Neutrophil (primary cell): ENCODE measurements around the gene GAGE12J.
"Not testable (repeated sequence)": the region's sequence is repeated elsewhere in the genome, so short reads cannot be mapped to it uniquely, and the experiment has no call there.

Source experiments
- H3K27ac ChIP-seq: fragments of 200-600 bp; sonication (generic); 2 replicates; pipeline ENCODE4 v1.5.1; 2016; ENCODE audit warnings: mild to moderate bottlenecking, moderate library complexity
- H3K27me3 ChIP-seq: fragments of 200-600 bp; sonication (generic); 2 replicates; pipeline ENCODE4 v1.6.0; 2016; ENCODE audit warnings: mild to moderate bottlenecking
- H3K36me3 ChIP-seq: fragments of 200-600 bp; sonication (generic); 2 replicates; pipeline ENCODE4 v1.5.1; 2017
- H3K4me1 ChIP-seq, 2 experiments: fragments of 200-600 bp in 1 of 2; sonication (generic) in 1 of 2; 1 replicate in 1 of 2; 2 replicates in 1 of 2; pipeline versions ENCODE4 v1.5.1 to v1.6.1; 2013 to 2016; ENCODE audit warnings: low read depth in 1 of 2, low read length in 1 of 2, mild to moderate bottlenecking in 1 of 2, moderate library complexity in 1 of 2; ENCODE audit not compliant: control insufficient read depth in 1 of 2, insufficient read depth in 1 of 2
- H3K4me3 ChIP-seq, 2 experiments: fragments of 200-600 bp in 1 of 2; sonication (generic) in 1 of 2; 1 replicate in 1 of 2; 2 replicates in 1 of 2; pipeline ENCODE4 v1.5.1; 2013 to 2016; ENCODE audit warnings: low read depth in 1 of 2, low read length in 1 of 2, mild to moderate bottlenecking in 1 of 2, moderate library complexity in 1 of 2
- H3K9me3 ChIP-seq: fragments of 200-600 bp; sonication (generic); 2 replicates; pipeline ENCODE4 v1.5.1; 2016
- CTCF ChIP-seq: fragments of 200-600 bp; sonication (generic); IDR thresholded peaks from 2 replicates; pipeline ENCODE4 v1.5.1; 2016; ENCODE audit warnings: antibody characterized with exemption

GAGE12J gene

DNA sequence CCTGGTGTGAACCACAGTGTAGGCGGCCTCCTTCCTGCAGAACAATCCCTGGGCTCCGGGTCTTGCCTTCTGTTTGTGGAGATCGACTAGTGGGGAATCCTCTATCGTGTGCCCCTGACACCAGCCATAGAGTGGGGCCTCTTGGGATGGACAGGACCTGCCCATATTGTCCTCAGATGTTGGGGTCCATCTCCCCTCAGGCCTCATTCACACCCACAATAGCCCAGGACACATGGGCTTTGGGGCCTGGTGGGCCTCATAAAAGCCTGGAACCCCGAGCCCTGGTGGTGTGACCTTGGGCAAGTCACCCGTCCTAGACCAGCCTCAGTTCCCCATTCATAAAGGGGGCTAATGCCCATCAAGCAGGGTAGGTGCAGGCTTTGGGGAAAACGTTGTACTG, 31.6 kb upstream of the GAGE12J start:
- TF ChIP-seq CTCF: no peak
- no peaks in the 10 kb centered on the region for H3K27me3 ChIP-seq
- H3K4me3 ChIP-seq: no peak overlapping the region
- H3K4me1 ChIP-seq: no peaks in the 10 kb centered on the region
- H3K27ac ChIP-seq: no peak overlapping the region
- H3K36me3 ChIP-seq: peaks cover 5% of the 10 kb centered on the region
- H3K9me3 ChIP-seq: no peaks in the 10 kb centered on the region

- no peaks in the 10 kb centered on the region for H3K36me3 ChIP-seq
- TF ChIP-seq CTCF: peak; percentile 70
- H3K4me1 ChIP-seq: no peaks in the 10 kb centered on the region
Measured at GRCh38 chrX:49291615-49292337, 30.1 kb upstream of the GAGE12J start.

DNA sequence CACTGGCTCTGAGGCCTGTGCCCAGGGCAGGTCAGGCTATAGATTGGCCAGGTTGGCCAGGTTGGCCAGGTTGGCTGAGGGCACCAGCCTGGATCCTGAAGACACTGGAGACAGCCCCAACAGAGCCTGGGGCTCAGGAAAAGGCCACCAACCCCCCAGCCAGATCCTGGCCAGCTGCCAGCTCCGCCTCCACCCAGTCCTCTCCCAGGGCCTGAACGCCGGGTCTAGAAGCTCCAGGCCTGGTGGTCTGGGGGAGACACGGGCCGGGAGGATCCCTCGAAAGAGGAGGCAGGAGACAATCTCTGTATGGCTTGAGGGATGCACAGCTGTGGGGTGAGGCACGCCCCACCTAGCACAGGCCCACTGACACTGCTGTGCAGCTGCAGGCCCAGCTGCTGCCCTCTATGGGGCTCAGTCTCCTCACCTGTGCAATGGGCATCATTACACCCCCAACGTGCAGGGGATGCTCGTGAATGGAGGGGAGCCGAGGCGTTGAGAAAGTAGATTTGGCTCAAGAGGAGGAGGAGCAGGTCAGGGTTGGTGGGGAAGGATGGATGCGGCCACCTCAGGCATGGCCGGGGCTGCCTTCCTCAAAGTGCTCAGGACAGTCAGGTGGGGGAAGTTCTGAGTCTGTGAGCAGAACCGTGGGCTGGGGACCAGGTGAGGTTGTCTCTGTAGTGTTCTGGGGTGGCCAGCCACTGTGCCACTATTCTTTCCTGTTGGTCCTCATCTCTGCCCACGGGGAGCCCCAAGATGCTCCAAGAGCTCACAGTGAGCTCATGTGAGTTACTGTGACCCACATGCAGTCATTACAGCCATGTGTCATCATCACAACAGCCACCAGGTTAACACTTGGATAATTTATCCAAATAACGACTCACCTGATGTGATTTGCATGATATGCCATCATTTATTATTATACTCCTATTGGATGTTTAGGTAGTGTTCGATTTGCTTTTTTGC, 29.2 kb upstream of the GAGE12J start:
- H3K27me3 ChIP-seq: no peaks in the 10 kb centered on the region
- H3K4me1 ChIP-seq: no peaks in the 10 kb centered on the region
- TF ChIP-seq CTCF: no peak
- no peaks in the 10 kb centered on the region for H3K9me3 ChIP-seq
- H3K27ac ChIP-seq: no peak overlapping the region
- H3K36me3 ChIP-seq: no peaks in the 10 kb centered on the region
- no peak overlapping the region for H3K4me3 ChIP-seq

More at GRCh38 chrX:49291615-49292337, 30.1 kb upstream of the GAGE12J start:
- no peaks in the 10 kb centered on the region for H3K27me3 ChIP-seq
- H3K9me3 ChIP-seq: no peaks in the 10 kb centered on the region
- no peak overlapping the region for H3K4me3 ChIP-seq
- H3K27ac ChIP-seq: no peak overlapping the region

DNA sequence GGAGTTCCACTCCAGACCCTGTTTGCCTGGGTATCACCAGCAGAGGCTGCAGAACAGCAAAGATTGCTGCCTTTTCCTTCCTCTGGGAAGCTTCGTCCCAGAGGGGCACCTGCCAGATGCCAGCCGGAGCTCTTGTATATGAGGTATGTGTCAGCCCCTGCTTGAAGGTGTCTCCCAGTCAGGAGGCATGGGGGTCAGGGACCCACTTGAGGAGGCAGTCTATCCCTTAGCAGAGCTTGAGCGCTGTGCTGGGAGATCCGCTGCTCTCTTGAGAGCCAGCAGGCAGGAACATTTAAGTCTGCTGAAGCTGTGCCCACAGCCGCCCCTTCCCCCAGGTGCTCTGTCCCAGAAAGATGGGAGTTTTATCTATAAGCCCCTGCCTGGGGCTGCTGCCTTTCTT, 22.5 kb upstream of the GAGE12J start:
- not testable (repeated sequence) for H3K27me3 ChIP-seq, H3K4me3 ChIP-seq

DNA sequence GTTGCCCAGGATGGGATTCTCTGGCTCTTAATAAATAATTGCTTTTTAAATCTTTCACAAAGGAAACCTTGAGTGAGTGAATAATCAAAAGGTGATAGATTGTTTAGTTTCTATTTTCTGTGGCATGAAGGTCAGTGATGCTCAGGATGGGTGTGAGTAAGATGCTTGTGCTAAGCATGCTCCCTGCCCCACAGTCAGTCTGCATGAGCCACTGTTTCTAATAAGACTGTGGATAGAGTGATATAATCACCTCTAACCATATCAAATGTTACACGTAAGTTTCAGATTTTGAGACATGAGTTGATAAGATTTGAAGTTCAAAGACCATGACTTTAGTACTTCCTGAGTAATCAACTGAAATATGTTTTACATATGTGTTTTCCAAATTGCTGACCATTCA, 21.1 kb upstream of the GAGE12J start:
- Histone ChIP-seq H3K27ac (no peak overlapping the region), H3K4me3 (no peak overlapping the region), H3K27me3 (no peaks in the 10 kb centered on the region), H3K36me3 (no peaks in the 10 kb centered on the region), H3K4me1 (no peaks in the 10 kb centered on the region), H3K9me3 (no peaks in the 10 kb centered on the region)
- no peak for TF ChIP-seq CTCF

More for the DNA sequence above, 22.5 kb upstream of the GAGE12J start:
- not testable (repeated sequence) for H3K9me3 ChIP-seq, H3K4me1 ChIP-seq, H3K36me3 ChIP-seq, H3K27ac ChIP-seq

GRCh38 chrX:49303346-49303745, 18.5 kb upstream of the GAGE12J start, which contains the start of gene GAGE10:
TSS of gene GAGE10 (plus strand) at chrX:49303646. CDS start at chrX:49304860, 1,214 bp downstream.
- H3K4me3 ChIP-seq: no peak within 1 kb of the TSS
- H3K9me3 ChIP-seq: no peaks in the 10 kb centered on the region
- H3K27me3 ChIP-seq: no peaks in the 10 kb centered on the region
- no peak within 1 kb of the TSS for H3K27ac ChIP-seq
- TF ChIP-seq CTCF: no peak
- peaks cover 0 to 2% of the 10 kb centered on the region in 2 experiments for H3K4me1 ChIP-seq
- H3K36me3 ChIP-seq: no peaks in the 10 kb centered on the region

DNA sequence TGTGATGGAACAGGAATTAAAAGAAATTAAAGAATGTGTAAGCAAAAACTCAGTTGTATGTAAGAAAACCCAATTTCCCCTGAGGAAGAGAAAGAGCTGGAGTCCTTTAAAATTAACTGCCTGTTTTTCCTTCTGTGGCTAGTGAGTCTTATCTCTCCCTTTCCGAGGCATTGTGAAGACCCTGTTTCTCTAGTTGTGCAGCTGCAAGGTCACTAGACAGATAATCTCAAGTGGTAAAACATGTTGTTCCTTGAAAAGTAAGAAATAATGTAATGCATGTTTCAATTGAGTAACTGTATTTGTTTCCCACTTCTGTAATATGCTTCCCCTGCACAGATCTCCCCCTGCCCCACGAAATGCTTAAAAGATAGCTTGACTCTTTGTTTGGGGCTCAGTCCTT, 14.1 kb upstream of the GAGE12J start:
- not testable (repeated sequence) for H3K27me3 ChIP-seq, H3K4me3 ChIP-seq, H3K27ac ChIP-seq, H3K9me3 ChIP-seq, H3K36me3 ChIP-seq
- peaks cover 19 to 21% of the 10 kb centered on the region in 2 experiments for H3K4me1 ChIP-seq
